Lung microvascular endothelial cell (primary cell): ENCODE data around the gene HTT. TPM values are rescaled to one million over a fixed set of nuclear protein-coding genes. Genes with fewer than 3 reads are reported as not detected.
"Not testable (repeated sequence)": the region's sequence is repeated elsewhere in the genome, so short reads cannot be mapped to it uniquely, and the experiment has no call there.

ENCODE experiments used
- DNase-seq, 2 donors: peaks; one replicate each; pipeline versions ENCODE4 v3.0.0 to v3.0.0-alpha.2; 2010; ENCODE audit warnings: low read depth in 2 of 2
- total RNA-seq: library from RNA; depleted of rRNA; stranded (reverse); fragments of >200 nt; gene quantifications from 2 replicates; pipeline ENCODE4 v1.2.1, GENCODE V29; 2014

The HTT gene
- total RNA-seq, 1 donor from 2014 or later: 34.3 TPM

GRCh38 chr4:3082925-3083515, 8.5 kb downstream of the HTT start:
- DNase-seq: no peak

GRCh38 chr4:3083732-3084131, 9.3 kb downstream of the HTT start:
- DNase-seq: no peak

- no peak for DNase-seq
Observed at GRCh38 chr4:3085948-3086670, 11.6 kb downstream of the HTT start.

GRCh38 chr4:3087115-3087797, 12.8 kb downstream of the HTT start:
- DNase-seq: no peak

GRCh38 chr4:3091464-3091863, 17.0 kb downstream of the HTT start:
- no peak for DNase-seq

GRCh38 chr4:3094701-3095100, 20.2 kb downstream of the HTT start:
- DNase-seq: not testable (repeated sequence)

- DNase-seq: no peak
Observed at GRCh38 chr4:3096202-3096601, 21.7 kb downstream of the HTT start.

- no peak for DNase-seq
Observed at GRCh38 chr4:3098346-3098745, 23.9 kb downstream of the HTT start.

GRCh38 chr4:3106339-3107186, 32.1 kb downstream of the HTT start:
- peak; percentile 93 to 94 for DNase-seq

GRCh38 chr4:3107271-3107670, 32.8 kb downstream of the HTT start:
- DNase-seq: peak in 1 of 2 donors; percentile 17

GRCh38 chr4:3107691-3108121, 33.2 kb downstream of the HTT start:
- DNase-seq: peak; percentile 49 to 57

- DNase-seq: peak; percentile 17 to 39
Observed at GRCh38 chr4:3108211-3108610, 33.7 kb downstream of the HTT start.

GRCh38 chr4:3111461-3111860, 37.0 kb downstream of the HTT start:
- peak; percentile 75 to 93 for DNase-seq

GRCh38 chr4:3112201-3112600, 37.7 kb downstream of the HTT start:
- DNase-seq: peak in 1 of 2 donors; percentile 28

- DNase-seq: no peak
Observed at GRCh38 chr4:3112609-3113469, 38.4 kb downstream of the HTT start.

GRCh38 chr4:3114377-3114776, 39.9 kb downstream of the HTT start:
- DNase-seq: peak in 1 of 2 donors; percentile 83

GRCh38 chr4:3115637-3116270, 41.3 kb downstream of the HTT start:
- no peak for DNase-seq

GRCh38 chr4:3116955-3117354, 42.5 kb downstream of the HTT start:
- no peak for DNase-seq

GRCh38 chr4:3118312-3118711, 43.8 kb downstream of the HTT start:
- DNase-seq: no peak

GRCh38 chr4:3119464-3119863, 45.0 kb downstream of the HTT start:
- DNase-seq: no peak
